H54 (cell line): ENCODE results near the gene CUL7.
A peak's percentile ranks its signal among the peaks of the same experiment; 100 is the strongest.

Experiments used
- DNase-seq: peaks from one replicate; pipeline ENCODE4 v3.0.0; 2011; ENCODE audit warnings: low spot score, mixed read lengths; ENCODE audit not compliant: insufficient read length
- FAIRE-seq: peaks from 3 replicates; lab custom pipeline; 2011; peaks lifted over from hg19 to GRCh38; lab: Jason Lieb, UNC
- POLR2A ChIP-seq: IDR thresholded peaks from 2 replicates; pipeline ENCODE4 v1.6.1; 2011; ENCODE audit warnings: low read depth, mild to moderate bottlenecking, low read length

Gene CUL7

DNA sequence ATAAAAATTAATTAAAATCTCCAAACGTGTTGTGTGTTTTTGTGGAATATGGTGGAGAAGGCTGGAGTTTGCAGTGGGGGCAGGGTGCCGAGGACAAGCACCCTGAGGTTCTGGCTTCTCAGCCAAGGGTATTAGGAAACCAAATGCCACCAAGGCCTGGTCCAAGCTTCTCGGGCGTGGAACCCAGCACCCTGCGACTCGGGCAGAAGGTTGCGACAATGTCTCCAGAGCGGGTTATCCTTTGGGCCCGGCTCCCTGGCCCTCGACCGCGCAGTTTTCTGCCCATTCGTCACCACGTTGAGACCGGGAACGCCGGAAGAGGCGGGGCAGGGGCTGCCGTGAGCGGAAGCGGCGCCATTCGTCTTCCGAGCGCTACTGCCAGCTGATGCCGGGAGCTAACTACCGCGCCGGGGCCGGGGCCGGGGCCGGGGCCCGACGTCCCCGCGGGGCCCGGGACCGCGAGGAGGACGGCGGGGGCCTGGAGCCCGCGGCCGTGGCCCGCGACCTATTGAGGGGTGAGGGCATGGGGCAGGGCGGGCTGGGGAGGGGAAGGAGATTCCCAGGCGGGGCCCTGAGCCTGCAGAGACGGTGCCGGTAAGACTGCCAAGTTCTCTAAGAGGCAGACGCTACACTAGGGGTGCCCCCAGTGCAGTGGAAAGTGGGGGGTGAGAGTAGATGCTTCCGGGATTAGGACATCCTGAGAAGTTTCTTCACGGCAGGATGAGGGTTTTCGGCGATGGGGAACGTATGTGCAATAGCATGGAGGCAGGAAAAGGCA is 32.2 kb downstream of the CUL7 start, which contains the start of gene RRP36:
Gene RRP36 (plus strand): TSS at position 354 of the 778 bp plus-strand sequence. CDS start 32 bp downstream, at position 386.
- peak; percentile 87 for DNase-seq
- peak; percentile 51; the same call in 1 of the 2 replicates for TF ChIP-seq POLR2A
- FAIRE-seq, result no peak

DNA sequence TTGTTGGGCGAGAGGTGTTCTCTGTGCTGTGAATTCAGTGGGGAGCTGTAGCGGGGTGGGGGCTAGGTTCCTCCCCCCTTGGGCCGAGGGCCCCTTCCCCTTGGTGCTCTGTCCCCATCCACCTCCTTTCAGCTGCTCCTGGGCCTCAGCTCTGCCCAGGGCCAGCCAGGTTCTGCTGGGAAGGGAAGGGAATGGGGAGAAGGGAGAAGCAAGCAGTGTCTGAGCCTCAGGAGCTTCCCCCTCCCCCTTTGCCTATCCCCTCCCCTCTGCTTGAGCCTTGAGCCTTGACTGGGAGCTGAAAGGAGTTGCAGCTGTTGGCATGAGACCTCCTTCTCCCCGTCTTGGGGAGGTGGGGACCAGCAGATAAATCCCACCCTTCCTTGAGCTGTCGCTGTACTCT is 32.8 kb downstream of the CUL7 start:
- FAIRE-seq (no peak), DNase-seq (peak; percentile 47)
- no peak for TF ChIP-seq POLR2A

DNA sequence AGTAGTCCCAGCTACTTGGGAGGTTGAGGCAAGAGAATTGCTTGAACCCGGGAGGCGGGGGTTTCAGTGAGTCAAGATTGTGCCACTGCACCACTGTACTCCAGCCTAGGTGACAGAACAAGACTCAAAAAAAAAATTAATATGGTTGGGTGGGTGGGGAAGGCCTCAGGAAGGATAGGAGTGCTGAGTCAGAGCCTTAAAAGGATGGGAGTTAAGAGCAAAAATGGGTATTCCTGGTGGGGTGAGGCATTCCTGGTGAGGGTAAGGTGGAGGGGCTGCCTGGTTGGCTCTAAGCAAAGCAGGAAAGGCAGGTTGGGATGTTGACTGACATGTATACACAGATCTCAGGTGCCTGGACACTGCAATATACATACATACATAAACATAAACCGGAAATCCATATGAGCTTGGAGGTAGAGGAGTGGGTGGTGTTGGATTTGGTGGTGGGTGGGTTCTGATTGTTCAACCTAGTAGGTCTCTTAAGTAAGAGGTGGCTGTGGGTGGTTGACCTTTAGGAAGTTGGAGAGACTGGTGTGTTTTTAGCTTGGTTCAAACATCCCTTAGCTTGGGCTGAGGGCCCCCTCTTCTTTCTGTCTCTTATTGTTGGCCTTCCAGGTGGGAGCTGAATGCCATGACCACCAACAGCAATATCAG is 33.5 kb downstream of the CUL7 start:
- FAIRE-seq, result no peak
- no peak for TF ChIP-seq POLR2A
- no peak for DNase-seq

DNA sequence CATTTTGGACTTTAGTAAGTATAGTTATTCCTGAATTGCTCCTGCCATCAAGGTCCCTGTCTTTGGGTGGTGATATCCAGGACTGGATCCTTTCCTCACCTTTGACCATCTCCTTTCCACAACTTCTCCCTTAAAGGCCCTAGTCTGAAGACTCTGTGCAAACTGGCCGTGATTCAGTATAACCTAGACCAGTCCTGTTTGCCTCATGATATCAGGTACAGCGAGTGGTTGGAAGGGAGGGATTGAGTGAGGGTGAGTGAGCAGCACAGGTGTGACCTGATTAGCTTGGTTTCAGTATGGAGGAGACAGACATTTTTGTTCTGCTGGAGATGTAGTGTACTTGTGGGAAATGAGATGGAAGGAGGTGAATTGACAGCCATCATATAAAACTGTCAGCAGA is 34.5 kb downstream of the CUL7 start:
- FAIRE-seq (no peak), DNase-seq (no peak)
- no peak for TF ChIP-seq POLR2A

DNA sequence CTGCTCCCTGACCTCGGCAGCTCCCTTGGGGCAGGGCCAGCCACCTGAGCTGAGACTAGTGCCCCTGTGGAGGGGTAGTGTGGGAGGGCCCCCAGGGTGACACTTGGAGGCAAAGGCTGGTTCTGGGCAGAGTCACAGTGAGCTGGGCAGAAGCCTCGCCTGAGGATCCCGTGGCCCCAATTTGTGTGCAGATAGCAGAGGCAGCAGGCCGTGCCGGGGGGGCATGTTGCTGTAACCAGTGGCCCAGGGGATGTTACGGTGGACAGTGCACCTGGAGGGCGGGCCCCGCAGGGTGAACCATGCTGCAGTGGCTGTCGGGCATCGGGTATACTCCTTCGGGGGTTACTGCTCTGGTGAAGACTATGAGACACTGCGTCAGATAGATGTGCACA is 36.7 kb downstream of the CUL7 start:
- TF ChIP-seq POLR2A, result no peak
- DNase-seq, result no peak
- FAIRE-seq, result no peak

DNA sequence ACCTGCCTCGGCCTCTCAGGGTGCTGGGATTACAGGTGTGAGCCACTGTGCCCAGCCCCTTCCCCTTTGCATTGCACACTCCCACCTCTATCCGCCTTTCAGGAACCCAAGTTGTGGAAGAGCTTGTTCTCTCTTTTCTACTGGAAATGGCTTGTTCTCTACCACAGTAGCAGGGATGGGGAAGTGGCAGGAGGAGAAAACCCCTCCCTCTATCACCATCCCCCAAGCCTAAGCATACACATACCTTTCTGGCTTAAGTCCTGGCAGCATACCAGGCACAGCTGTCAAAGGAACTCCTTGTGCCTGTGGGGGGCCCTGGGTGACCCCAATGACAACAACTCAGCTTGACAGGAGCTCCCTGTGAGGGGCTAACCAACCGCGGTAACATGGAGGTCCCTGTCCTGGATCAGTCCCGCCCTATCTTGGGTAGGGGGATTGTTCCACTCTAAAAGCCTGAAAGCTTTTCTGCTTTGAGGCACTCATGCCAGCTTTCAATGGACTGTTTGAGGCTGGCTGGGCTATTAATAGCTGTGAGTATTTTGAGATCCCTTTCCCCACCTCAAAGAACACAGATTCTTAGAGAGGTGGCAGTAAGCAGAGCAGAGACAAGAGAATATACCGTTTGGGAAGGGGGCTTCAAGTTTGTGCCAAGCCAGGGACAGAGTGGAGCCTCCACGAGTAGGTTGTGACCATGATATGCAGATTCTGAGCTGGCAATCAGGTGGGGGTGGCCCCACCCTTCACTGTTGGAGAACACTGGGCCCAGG is 37.3 kb downstream of the CUL7 start:
- FAIRE-seq, result no peak
- DNase-seq, result no peak
- TF ChIP-seq POLR2A, result no peak

DNA sequence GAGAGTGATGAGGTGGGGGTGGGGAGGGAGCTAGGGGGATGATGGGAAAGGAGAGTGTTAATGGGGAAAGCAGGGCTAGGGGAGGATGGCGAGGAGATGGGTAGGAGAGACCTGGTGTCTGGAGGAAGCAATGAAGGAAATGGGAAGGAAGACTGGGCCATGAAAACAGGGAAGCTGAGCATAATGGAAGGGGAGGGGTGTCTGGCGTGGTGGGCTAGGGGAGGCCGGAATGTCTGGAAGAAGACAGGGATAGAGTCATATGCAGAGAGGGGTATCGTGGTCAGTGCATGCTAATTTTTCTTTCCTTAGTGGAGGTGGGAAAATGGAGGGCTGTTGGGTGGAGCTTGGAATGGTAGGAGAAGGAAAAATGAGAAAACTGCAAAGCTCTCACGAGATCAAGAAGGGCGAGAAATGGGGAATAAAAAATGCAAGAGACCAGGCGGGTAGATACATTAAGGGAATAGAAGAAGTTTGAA is 39.2 kb downstream of the CUL7 start:
- no peak for FAIRE-seq
- no peak for TF ChIP-seq POLR2A
- DNase-seq, result peak; percentile 31

DNA sequence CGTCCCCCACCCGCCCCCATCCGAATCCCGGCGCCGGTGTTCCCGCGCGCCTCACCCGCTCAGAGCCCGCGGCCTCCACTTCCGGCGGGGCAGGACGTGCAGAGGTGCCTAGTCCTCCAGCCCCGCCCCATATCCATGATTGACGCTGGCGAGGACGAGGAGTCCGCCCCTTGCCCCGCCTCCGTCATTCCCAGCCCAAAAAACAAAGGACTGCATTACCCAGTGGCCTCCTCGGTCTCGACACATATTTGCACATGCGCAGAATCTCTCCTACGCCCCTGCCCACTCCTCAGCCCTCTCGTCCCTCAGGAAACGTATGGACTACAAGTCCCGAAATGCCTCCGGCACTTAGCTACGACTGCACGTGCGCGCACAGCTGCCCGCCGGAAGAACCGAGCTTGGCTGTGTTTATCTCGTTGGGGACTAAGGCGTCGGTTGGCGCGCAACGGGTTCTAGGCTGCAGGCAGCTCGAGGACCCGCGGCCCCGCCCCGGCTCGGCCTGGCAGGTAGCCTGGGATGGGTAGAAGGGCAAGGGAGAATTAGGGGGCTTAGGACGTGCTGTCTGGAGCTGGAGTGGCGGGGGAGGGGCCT is 39.7 kb downstream of the CUL7 start, which contains the start of the genes KLHDC3 and MEA1:
Gene KLHDC3 (plus strand): TSS at position 407 of the 591 bp plus-strand sequence. CDS start 2,944 bp downstream, outside the sequence.
Gene MEA1 (minus strand): TSS at position 104 of the 591 bp plus-strand sequence. CDS start 133 bp downstream, outside the sequence.
- TF ChIP-seq POLR2A, result peak; percentile 58
- DNase-seq (peak; percentile 95), FAIRE-seq (peak; percentile 93)

DNA sequence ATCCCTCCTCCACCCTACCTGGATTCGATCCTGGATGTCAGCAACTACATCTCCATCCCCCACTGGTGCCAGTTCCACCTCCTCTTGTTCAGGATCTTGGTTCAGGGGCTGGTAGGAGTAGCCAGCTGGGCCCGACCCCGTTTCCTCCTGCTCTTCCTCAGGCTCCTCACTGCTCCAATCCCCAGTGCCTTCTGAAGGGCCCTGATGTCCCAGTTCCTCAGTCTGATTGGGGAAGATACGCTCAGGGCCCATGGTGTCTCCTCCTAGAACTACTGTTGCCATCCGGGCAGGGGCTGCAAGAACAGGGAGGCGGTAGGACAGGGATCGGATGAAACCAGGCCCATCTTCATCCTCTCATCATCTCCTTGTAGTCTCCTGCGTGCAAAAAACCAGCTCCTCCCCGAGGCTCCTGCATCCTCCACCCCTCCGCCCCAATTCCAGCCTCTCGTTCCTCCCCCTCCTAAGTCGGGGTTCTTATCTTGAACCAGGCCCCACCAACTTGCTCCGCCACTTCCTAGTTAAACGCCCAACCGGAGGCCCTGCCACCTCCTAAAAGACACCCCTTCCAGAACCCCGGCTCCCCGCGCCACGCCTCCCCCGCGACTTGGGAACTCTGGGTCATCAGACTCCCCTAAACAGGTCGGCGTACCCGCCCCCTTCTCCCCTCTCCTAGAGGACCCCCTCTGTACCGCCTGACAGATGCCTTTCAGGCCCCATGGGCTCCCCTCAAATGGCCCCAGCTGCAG is 40.4 kb downstream of the CUL7 start:
- FAIRE-seq, result no peak
- TF ChIP-seq POLR2A, result no peak
- peak; percentile 50 for DNase-seq

DNA sequence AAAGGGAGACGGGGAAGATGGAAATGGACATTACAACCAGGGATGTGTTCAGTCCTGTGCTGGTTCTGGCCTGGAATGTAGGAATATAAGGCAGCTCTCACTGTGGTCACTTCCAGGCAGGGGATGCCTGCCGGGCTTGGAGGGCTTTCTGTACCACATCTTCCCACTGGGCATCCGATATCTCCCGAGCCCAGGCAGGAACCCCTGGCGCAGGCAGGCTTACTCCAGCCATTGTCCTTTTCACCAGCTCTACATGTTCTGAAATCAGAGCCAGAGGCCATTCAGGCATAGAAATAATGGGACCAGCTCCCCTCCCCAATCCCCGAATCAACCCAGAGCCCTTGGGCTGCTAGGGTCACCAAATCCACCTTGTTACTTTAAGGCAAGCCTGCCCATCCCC is 41.3 kb downstream of the CUL7 start:
- FAIRE-seq (no peak), DNase-seq (no peak)
- TF ChIP-seq POLR2A, result no peak

DNA sequence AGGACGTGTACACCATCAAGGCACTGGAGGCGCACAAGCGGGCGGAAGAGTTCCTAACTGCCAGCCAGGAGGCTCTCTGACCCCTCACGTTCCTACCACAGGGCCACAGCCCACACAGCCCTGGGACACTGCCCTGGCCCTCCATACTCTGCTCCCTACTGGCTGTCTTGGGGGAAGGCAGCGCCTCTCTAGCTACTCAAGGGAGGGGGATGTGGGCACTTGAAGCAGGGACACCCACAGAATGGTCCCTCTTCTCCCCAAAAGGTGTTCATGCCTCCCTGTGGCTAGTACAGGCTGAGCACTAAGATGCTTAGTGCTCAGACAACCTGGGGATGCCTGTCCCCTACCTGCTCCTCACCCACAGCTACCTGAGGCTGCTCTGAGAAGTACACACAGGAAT is 42.4 kb downstream of the CUL7 start:
- DNase-seq (no peak), FAIRE-seq (no peak)
- no peak for TF ChIP-seq POLR2A

DNA sequence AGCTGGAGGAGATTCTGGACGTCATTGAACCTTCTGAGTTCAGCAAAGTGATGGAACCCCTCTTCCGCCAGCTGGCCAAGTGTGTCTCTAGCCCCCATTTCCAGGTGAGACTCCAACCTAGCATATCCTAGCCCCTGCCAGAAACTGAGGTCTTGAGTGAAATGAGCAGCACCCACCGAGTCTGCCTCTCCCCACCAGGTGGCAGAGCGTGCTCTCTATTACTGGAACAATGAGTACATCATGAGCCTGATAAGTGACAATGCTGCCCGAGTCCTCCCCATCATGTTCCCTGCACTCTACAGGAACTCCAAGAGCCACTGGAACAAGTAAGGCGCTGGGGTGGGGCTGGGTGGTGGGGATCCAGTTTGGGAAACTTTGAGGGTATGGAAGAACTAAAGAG is 44.5 kb downstream of the CUL7 start:
- DNase-seq (no peak), FAIRE-seq (no peak)
- no peak for TF ChIP-seq POLR2A

DNA sequence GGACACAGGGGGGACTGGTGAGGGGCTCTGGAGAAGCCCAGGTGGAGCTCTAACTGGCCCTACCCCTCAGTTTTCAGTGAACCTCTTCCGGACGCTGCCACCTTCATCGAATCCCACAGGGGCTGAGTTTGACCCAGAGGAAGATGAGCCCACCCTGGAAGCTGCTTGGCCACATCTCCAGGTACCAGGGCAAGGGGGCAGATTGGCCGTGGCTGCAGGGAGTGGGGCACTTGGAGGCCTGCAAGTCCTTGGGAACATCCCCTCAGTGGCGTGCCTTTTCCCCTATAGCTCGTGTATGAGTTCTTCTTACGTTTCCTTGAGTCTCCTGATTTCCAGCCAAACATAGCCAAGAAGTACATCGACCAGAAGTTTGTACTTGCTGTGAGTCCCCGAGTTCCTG is 46.5 kb downstream of the CUL7 start:
- TF ChIP-seq POLR2A, result no peak
- DNase-seq, result no peak
- FAIRE-seq, result no peak
